ENCODE results near the gene KRT16. TPM values are rescaled to one million over a fixed set of nuclear protein-coding genes. Genes with fewer than 3 reads are reported as not detected.

KRT16 gene
- total RNA-seq, 1 donor: not detected

GRCh38 chr17:41599680-41600079 is 12.9 kb downstream of the KRT16 start:
- no peak overlapping the region for H3K4me3 ChIP-seq (ENCODE audit: low read depth, low read length)
- no peak for TF ChIP-seq CTCF (IDR thresholded peaks at IDR 0.05; ENCODE audit: insufficient read depth, low read depth, low read length)
- DNase-seq (ENCODE audit: low read depth): no peak

- no peak overlapping the region for H3K4me3 ChIP-seq (ENCODE audit: low read depth, low read length)
- TF ChIP-seq CTCF (IDR thresholded peaks at IDR 0.05; ENCODE audit: insufficient read depth, low read depth, low read length): no peak
- no peak for DNase-seq (ENCODE audit: low read depth)
These were observed 17.0 kb downstream of the KRT16 start for GRCh38 chr17:41595585-41595984.

GRCh38 chr17:41594363-41594915 is 18.1 kb downstream of the KRT16 start:
- no peak for TF ChIP-seq CTCF (IDR thresholded peaks at IDR 0.05; ENCODE audit: insufficient read depth, low read depth, low read length)
- no peak overlapping the region for H3K4me3 ChIP-seq (ENCODE audit: low read depth, low read length)
- DNase-seq (ENCODE audit: low read depth): no peak

GRCh38 chr17:41593306-41593981 is 19.1 kb downstream of the KRT16 start:
- no peak for DNase-seq (ENCODE audit: low read depth)
- no peak overlapping the region for H3K4me3 ChIP-seq (ENCODE audit: low read depth, low read length)
- TF ChIP-seq CTCF (IDR thresholded peaks at IDR 0.05; ENCODE audit: insufficient read depth, low read depth, low read length): no peak

GRCh38 chr17:41592601-41593305 is 19.8 kb downstream of the KRT16 start:
- no peak for DNase-seq (ENCODE audit: low read depth)
- no peak overlapping the region for H3K4me3 ChIP-seq (ENCODE audit: low read depth, low read length)
- no peak for TF ChIP-seq CTCF (IDR thresholded peaks at IDR 0.05; ENCODE audit: insufficient read depth, low read depth, low read length)

- H3K4me3 ChIP-seq (ENCODE audit: low read depth, low read length): no peak overlapping the region
- DNase-seq (ENCODE audit: low read depth): no peak
- TF ChIP-seq CTCF (IDR thresholded peaks at IDR 0.05; ENCODE audit: insufficient read depth, low read depth, low read length): no peak
These were observed 23.3 kb downstream of the KRT16 start for GRCh38 chr17:41589301-41589700.

Measured in fibroblast of villous mesenchyme (primary cell).